ENCODE data around the gene SPG11. TPM values are rescaled to one million over a fixed set of nuclear protein-coding genes. Genes with fewer than 3 reads are reported as not detected.

The SPG11 gene
- total RNA-seq, 4 donors from 2014 or later, result 123 to 182 (median 168) TPM

DNA sequence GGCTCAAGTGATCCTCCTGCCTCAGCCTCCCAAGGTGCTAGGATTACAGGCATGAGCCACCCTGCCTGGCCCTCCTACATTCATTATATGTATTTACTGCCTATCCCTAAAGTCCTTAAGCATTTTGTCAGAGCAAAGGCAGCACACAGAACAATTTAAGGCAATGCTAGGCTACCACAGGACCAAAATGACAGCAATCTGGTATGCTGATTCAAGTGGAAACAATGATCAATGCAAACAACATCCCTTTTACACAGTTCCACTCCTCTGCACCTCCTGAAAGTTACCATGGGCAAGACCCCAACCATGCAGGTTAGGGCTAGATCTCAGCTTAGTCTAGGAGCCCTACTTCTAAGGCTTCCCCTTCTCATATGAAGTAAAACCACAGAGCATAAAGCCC is 40.3 kb downstream of the SPG11 start:
- Histone ChIP-seq H3K4me1 (no peaks in the 10 kb centered on the region), H3K27ac (no peak overlapping the region), H3K36me3 (peaks cover 6 to 46% of the 10 kb centered on the region in 2 donors), H3K27me3 (no peaks in the 10 kb centered on the region), H3K4me3 (replicated peaks in 1 of 3) (no peak overlapping the region), H3K9me3 (no peaks in the 10 kb centered on the region)
- DNase-seq, result no peak
- intact Hi-C loops (cut with DNase I), result no loop called here
- TF ChIP-seq, protein P1, sequence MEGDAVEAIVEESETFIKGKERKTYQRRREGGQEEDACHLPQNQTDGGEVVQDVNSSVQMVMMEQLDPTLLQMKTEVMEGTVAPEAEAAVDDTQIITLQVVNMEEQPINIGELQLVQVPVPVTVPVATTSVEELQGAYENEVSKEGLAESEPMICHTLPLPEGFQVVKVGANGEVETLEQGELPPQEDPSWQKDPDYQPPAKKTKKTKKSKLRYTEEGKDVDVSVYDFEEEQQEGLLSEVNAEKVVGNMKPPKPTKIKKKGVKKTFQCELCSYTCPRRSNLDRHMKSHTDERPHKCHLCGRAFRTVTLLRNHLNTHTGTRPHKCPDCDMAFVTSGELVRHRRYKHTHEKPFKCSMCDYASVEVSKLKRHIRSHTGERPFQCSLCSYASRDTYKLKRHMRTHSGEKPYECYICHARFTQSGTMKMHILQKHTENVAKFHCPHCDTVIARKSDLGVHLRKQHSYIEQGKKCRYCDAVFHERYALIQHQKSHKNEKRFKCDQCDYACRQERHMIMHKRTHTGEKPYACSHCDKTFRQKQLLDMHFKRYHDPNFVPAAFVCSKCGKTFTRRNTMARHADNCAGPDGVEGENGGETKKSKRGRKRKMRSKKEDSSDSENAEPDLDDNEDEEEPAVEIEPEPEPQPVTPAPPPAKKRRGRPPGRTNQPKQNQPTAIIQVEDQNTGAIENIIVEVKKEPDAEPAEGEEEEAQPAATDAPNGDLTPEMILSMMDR (IDR thresholded peaks at IDR 0.05), result no peak
- no peak for TF ChIP-seq POLR2A (IDR thresholded peaks at IDR 0.05)

DNA sequence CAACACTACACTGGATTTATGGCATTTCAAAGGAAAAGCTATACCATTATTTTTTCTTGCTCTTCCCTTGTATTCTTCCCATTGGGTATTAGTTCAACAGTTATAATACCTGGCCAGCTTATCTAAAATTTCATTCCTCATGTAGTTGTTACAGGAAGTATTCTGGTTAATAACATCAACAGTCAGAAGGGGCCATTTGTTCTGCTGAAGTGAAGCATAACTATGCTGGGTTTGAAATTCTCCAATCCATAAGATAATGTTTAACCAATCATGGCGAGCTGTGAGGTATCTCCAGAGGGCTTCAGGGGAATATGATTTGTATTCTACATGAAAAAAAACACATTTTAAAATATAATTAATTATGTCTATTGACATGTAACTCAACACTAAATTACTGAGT is 43.4 kb downstream of the SPG11 start:
- Histone ChIP-seq H3K27me3 (no peaks in the 10 kb centered on the region), H3K4me1 (no peaks in the 10 kb centered on the region), H3K4me3 (replicated peaks in 1 of 3) (no peak overlapping the region), H3K9me3 (no peaks in the 10 kb centered on the region), H3K27ac (no peak overlapping the region), H3K36me3 (peaks cover 10 to 31% of the 10 kb centered on the region in 2 donors)
- intact Hi-C loops (cut with DNase I), result no loop called here
- 89 to 100% methylated on average over 1 of the region's 1 CpG for WGBS, 2 donors
- DNase-seq, result no peak
- no peak for TF ChIP-seq POLR2A (IDR thresholded peaks at IDR 0.05)
- TF ChIP-seq, protein P1 (IDR thresholded peaks at IDR 0.05), result no peak

- Histone ChIP-seq H3K27ac (no peak overlapping the region), H3K4me1 (no peaks in the 10 kb centered on the region), H3K9me3 (no peaks in the 10 kb centered on the region), H3K27me3 (no peaks in the 10 kb centered on the region), H3K4me3 (replicated peaks in 1 of 3) (no peak overlapping the region), H3K36me3 (peaks cover 20 to 27% of the 10 kb centered on the region in 2 donors)
- DNase-seq, result no peak
- 98 to 100% methylated on average over 2 of the region's 2 CpGs for WGBS, 2 donors
- TF ChIP-seq, protein P1 (IDR thresholded peaks at IDR 0.05), result no peak
- no peak for TF ChIP-seq POLR2A (IDR thresholded peaks at IDR 0.05)
- intact Hi-C loops (cut with DNase I), result no loop called here
Observed at GRCh38 chr15:44616974-44617373, 46.5 kb downstream of the SPG11 start.

- Histone ChIP-seq H3K27ac (peak overlapping the region; percentile 91 to 99 (median 97)), H3K4me1 (peaks cover 21 to 28% of the 10 kb centered on the region in 2 donors), H3K4me3 (replicated peaks in 1 of 3) (no peak overlapping the region), H3K36me3 (peaks cover 9 to 16% of the 10 kb centered on the region in 2 donors), H3K27me3 (no peaks in the 10 kb centered on the region), H3K9me3 (no peaks in the 10 kb centered on the region)
- 28 to 44% methylated on average over 1 of the region's 1 CpG for WGBS, 2 donors
- intact Hi-C loops (cut with DNase I), result no loop called here
- DNase-seq, result no peak
- TF ChIP-seq POLR2A (IDR thresholded peaks at IDR 0.05), result peak in 1 of 2 donors; percentile 47
- TF ChIP-seq, protein P1 (IDR thresholded peaks at IDR 0.05), result no peak
Observed at GRCh38 chr15:44606740-44607139, 56.7 kb downstream of the SPG11 start.

DNA sequence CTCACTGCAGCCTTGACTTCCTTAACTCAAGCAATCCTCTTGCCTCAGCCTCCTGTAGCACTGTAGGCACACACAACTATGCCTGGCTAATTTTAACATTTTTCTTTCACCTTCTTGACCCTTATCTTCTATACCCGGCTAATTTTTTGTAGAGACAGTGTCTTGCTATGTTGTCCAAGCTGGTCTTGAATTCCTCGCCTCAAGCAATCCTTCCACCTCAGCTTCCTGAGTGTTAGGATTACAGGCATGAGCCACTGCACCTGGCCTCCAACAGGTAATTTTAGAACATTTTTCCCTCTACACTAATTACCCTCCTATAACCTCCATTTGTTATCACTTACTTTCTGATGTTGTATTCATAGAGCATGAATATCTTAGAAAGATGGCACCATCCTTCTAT is 60.3 kb downstream of the SPG11 start:
- Histone ChIP-seq H3K4me3 (replicated peaks in 1 of 3) (no peak overlapping the region), H3K36me3 (peaks cover 7 to 12% of the 10 kb centered on the region in 2 donors), H3K9me3 (no peaks in the 10 kb centered on the region), H3K4me1 (peaks cover 31 to 34% of the 10 kb centered on the region in 2 donors), H3K27ac (peak overlapping the region in 1 of 3 donors; percentile 19), H3K27me3 (no peaks in the 10 kb centered on the region)
- 95 to 100% methylated on average over 2 of the region's 2 CpGs for WGBS, 2 donors
- intact Hi-C loops (cut with DNase I), result no loop called here
- no peak for DNase-seq
- TF ChIP-seq POLR2A (IDR thresholded peaks at IDR 0.05), result no peak
- TF ChIP-seq, protein P1 (IDR thresholded peaks at IDR 0.05), result no peak

Data from thyroid gland (tissue), 4 donors.